ENCODE data around the gene SLIT2.

Gene SLIT2

DNA sequence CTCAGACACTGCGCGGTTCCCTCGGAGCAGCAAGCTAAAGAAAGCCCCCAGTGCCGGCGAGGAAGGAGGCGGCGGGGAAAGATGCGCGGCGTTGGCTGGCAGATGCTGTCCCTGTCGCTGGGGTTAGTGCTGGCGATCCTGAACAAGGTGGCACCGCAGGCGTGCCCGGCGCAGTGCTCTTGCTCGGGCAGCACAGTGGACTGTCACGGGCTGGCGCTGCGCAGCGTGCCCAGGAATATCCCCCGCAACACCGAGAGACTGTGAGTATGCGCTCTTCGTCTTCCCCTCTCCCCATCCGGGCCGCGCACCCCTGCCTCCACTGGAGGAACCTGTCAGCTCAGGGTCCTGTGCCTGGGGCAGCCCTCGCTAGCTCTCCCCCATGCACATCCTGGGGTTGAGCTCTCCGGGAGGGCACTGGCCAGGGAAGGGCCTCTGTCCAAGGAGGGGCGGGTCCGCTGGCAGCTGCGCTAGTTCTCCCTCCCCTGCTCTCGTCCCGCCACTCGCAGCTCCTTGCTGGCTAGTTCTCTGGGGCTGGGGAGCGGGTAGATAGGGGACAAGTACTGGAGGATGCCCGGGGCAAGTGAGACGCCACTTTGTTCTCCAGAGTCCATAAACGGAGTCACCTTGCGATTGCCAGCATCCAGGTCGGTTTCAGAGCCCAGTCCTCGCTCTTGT is 2.2 kb downstream of the SLIT2 start:
- Histone ChIP-seq H2AFZ (ENCODE audit: low read length) (peak overlapping the region; percentile 98), H3K9ac (ENCODE audit: low read depth, low read length, poor library complexity) (peak overlapping the region; percentile 83), H3K27ac (replicated peaks; ENCODE audit: low read length) (no peak overlapping the region), H3K14ac (ENCODE audit: low read length) (peak overlapping the region; percentile 90), H3K4me2 (ENCODE audit: insufficient read depth, low read length, poor library complexity, severe bottlenecking) (peak overlapping the region; percentile 99), H2BK5ac (ENCODE audit: low read length) (no peak overlapping the region), H3K4me3 (ENCODE audit: low read length in 2 of 2) (peak overlapping the region; percentile 75 to 83), H3K4me1 (ENCODE audit: control insufficient read depth in 2 of 2, insufficient read depth in 1 of 2, low read depth in 1 of 2, low read length in 2 of 2) (peaks cover 15 to 23% of the 10 kb centered on the region in 2 donors), H3K18ac (ENCODE audit: low read length) (peak overlapping the region; percentile 77), H3K36me3 (replicated peaks in 1 of 2; ENCODE audit: control insufficient read depth in 2 of 2, insufficient read depth in 2 of 2, low read length in 2 of 2) (peaks cover 0 to 23% of the 10 kb centered on the region in 2 donors), H3K4ac (ENCODE audit: low read length) (no peak overlapping the region), H3K9me3 (replicated peaks in 1 of 2; ENCODE audit: control insufficient read depth in 2 of 2, insufficient read depth in 1 of 2, low read depth in 1 of 2, low read length in 2 of 2) (no peaks in the 10 kb centered on the region), H2BK15ac (ENCODE audit: low read length) (peak overlapping the region; percentile 67), H3K79me1 (ENCODE audit: low read depth, low read length) (no peaks in the 10 kb centered on the region), H2BK12ac (ENCODE audit: low read length) (no peak overlapping the region), H2BK120ac (ENCODE audit: low read depth, low read length) (no peak overlapping the region), H4K8ac (ENCODE audit: low read depth, low read length) (no peak overlapping the region), H2AK5ac (ENCODE audit: low read depth, low read length) (peak overlapping the region; percentile 63), H3K23ac (ENCODE audit: low read depth, low read length, poor library complexity) (peak overlapping the region; percentile 73), H4K91ac (ENCODE audit: low read depth, low read length, poor library complexity) (no peak overlapping the region), H3K27me3 (ENCODE audit: control insufficient read depth in 3 of 3, insufficient read depth in 3 of 3, low read depth in 1 of 3, low read length in 3 of 3) (peaks cover 0 to 39% (median 26%) of the 10 kb centered on the region in 3 experiments)
- no CpG with 5 or more reads among the region's 43 CpGs for WGBS, 2 donors (ENCODE audit: extremely low coverage in 2 of 2, insufficient read length in 2 of 2, insufficient replicate concordance in 1 of 2)
- DNase-seq (ENCODE audit: low spot score) = peak; percentile 21

DNA sequence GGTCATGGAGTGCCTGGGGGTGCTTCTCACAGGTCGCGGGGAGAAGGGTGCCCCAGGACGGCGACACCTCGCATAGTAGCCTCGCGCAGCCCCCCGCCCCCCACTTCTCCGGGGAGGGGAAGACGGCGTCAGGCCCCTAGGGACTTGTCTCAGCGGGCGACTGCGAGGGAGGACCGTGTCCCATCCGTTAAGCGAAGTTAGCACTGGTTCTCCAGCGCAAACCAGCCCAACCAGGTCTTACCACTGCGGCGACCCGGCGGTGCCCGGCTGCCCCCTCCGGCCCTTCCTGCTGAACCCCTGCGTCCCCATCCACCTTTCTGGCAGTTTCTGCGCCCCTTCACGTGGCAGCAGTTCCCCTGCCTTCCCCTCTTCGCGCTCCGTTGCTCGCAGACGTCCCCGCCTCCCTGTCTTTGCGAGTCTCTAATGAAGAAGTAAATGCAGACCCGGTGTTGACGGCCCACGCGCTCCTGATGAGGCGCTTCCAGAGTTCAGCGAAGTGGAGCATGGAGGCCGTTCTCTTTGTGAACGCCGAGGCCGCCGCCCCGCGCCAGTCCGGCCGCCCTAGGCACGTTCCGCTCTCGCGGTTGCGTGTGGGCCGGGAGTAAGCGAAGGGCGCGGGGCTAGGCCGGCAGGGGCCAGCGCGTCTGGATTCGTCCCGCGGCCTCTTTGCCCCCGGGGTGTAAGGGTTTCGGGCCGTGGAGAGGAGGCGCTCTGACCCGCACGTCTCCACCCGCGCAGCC is 3.0 kb downstream of the SLIT2 start:
- Histone ChIP-seq H2BK12ac (ENCODE audit: low read length) (peak overlapping the region; percentile 41), H3K79me1 (ENCODE audit: low read depth, low read length) (no peaks in the 10 kb centered on the region), H3K4ac (ENCODE audit: low read length) (no peak overlapping the region), H2BK15ac (ENCODE audit: low read length) (peak overlapping the region; percentile 67), H4K91ac (ENCODE audit: low read depth, low read length, poor library complexity) (no peak overlapping the region), H3K4me3 (ENCODE audit: low read length in 2 of 2) (peak overlapping the region; percentile 75 to 83), H3K27me3 (ENCODE audit: control insufficient read depth in 3 of 3, insufficient read depth in 3 of 3, low read depth in 1 of 3, low read length in 3 of 3) (peaks cover 0 to 39% (median 26%) of the 10 kb centered on the region in 3 experiments), H3K36me3 (replicated peaks in 1 of 2; ENCODE audit: control insufficient read depth in 2 of 2, insufficient read depth in 2 of 2, low read length in 2 of 2) (peaks cover 0 to 31% of the 10 kb centered on the region in 2 donors), H3K14ac (ENCODE audit: low read length) (peak overlapping the region; percentile 49), H3K27ac (replicated peaks; ENCODE audit: low read length) (no peak overlapping the region), H2AK5ac (ENCODE audit: low read depth, low read length) (no peak overlapping the region), H2BK120ac (ENCODE audit: low read depth, low read length) (no peak overlapping the region), H3K4me1 (ENCODE audit: control insufficient read depth in 2 of 2, insufficient read depth in 1 of 2, low read depth in 1 of 2, low read length in 2 of 2) (peaks cover 19 to 23% of the 10 kb centered on the region in 2 donors), H3K9me3 (replicated peaks in 1 of 2; ENCODE audit: control insufficient read depth in 2 of 2, insufficient read depth in 1 of 2, low read depth in 1 of 2, low read length in 2 of 2) (no peaks in the 10 kb centered on the region), H3K18ac (ENCODE audit: low read length) (peak overlapping the region; percentile 93), H4K8ac (ENCODE audit: low read depth, low read length) (no peak overlapping the region), H3K23ac (ENCODE audit: low read depth, low read length, poor library complexity) (peak overlapping the region; percentile 58), H3K9ac (ENCODE audit: low read depth, low read length, poor library complexity) (peak overlapping the region; percentile 78), H3K4me2 (ENCODE audit: insufficient read depth, low read length, poor library complexity, severe bottlenecking) (peak overlapping the region; percentile 99), H2BK5ac (ENCODE audit: low read length) (no peak overlapping the region), H2AFZ (ENCODE audit: low read length) (peak overlapping the region; percentile 98)
- WGBS, 2 donors (ENCODE audit: extremely low coverage in 2 of 2, insufficient read length in 2 of 2, insufficient replicate concordance in 1 of 2) = no CpG with 5 or more reads among the region's 72 CpGs
- peak; percentile 52 for DNase-seq (ENCODE audit: low spot score)

DNA sequence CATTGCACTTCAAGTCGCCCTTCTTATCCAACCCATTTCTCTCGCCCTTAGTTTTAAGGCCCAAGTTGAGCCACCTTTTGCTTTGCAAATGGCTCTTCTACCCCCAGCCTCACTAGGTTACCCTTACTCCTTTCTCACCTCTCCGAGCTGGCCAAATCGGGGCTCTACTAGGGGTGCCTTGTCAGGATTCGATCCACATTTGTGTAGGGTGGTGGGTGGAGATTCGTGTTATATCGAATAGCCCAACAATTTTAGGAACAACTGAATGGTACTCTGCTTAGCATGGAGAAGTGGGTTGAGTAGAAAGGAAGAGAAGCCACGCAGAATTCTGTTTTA is 3.5 kb downstream of the SLIT2 start:
- no peak overlapping the region for H4K91ac ChIP-seq (ENCODE audit: low read depth, low read length, poor library complexity)
- WGBS, 2 donors (ENCODE audit: extremely low coverage in 2 of 2, insufficient read length in 2 of 2, insufficient replicate concordance in 1 of 2) = no CpG with 5 or more reads among the region's 8 CpGs
- peaks cover 0 to 39% (median 26%) of the 10 kb centered on the region in 3 experiments for H3K27me3 ChIP-seq (ENCODE audit: control insufficient read depth in 3 of 3, insufficient read depth in 3 of 3, low read depth in 1 of 3, low read length in 3 of 3)

DNA sequence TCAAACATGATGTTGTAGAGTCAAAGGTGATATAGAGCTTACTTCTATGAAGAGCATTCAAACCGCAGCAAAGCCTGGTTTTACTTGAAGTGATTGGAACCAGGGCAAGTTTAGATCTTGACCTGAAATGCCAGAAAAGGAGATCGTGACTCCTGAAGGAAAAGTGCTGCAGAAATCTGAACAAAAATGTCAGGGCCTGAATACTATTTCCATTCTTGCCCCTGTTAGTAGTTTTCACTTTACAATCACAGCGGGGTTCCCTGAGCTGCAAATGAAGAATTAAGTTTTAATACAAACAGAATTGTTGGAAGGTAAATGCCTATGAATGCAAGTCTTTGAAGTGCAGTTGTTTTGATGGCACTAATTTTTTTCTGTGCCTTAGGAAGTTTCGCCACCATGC is 4.1 kb downstream of the SLIT2 start:
- no peak overlapping the region for H3K18ac ChIP-seq (ENCODE audit: low read length)
- H3K4me1 ChIP-seq (ENCODE audit: control insufficient read depth in 2 of 2, insufficient read depth in 1 of 2, low read depth in 1 of 2, low read length in 2 of 2) = peaks cover 17 to 23% of the 10 kb centered on the region in 2 donors
- WGBS, 2 donors (ENCODE audit: extremely low coverage in 2 of 2, insufficient read length in 2 of 2, insufficient replicate concordance in 1 of 2) = no CpG with 5 or more reads among the region's 4 CpGs
- no peak overlapping the region for H3K14ac ChIP-seq (ENCODE audit: low read length)
- H2BK120ac ChIP-seq (ENCODE audit: low read depth, low read length) = no peak overlapping the region
- no peak overlapping the region for H2BK5ac ChIP-seq (ENCODE audit: low read length)
- H3K36me3 ChIP-seq (replicated peaks in 1 of 2; ENCODE audit: control insufficient read depth in 2 of 2, insufficient read depth in 2 of 2, low read length in 2 of 2) = peaks cover 0 to 42% of the 10 kb centered on the region in 2 donors
- H3K9me3 ChIP-seq (replicated peaks in 1 of 2; ENCODE audit: control insufficient read depth in 2 of 2, insufficient read depth in 1 of 2, low read depth in 1 of 2, low read length in 2 of 2) = no peaks in the 10 kb centered on the region
- peak overlapping the region in 1 of 2 donors; percentile 75 for H3K4me3 ChIP-seq (ENCODE audit: low read length in 2 of 2)
- no peak overlapping the region for H2AK5ac ChIP-seq (ENCODE audit: low read depth, low read length)
- H3K79me1 ChIP-seq (ENCODE audit: low read depth, low read length) = no peaks in the 10 kb centered on the region
- H2BK15ac ChIP-seq (ENCODE audit: low read length) = no peak overlapping the region
- H3K4me2 ChIP-seq (ENCODE audit: insufficient read depth, low read length, poor library complexity, severe bottlenecking) = no peak overlapping the region
- H3K27me3 ChIP-seq (ENCODE audit: control insufficient read depth in 3 of 3, insufficient read depth in 3 of 3, low read depth in 1 of 3, low read length in 3 of 3) = peaks cover 0 to 39% (median 26%) of the 10 kb centered on the region in 3 experiments
- no peak overlapping the region for H2BK12ac ChIP-seq (ENCODE audit: low read length)
- H4K91ac ChIP-seq (ENCODE audit: low read depth, low read length, poor library complexity) = no peak overlapping the region
- no peak overlapping the region for H3K27ac ChIP-seq (replicated peaks; ENCODE audit: low read length)
- H3K9ac ChIP-seq (ENCODE audit: low read depth, low read length, poor library complexity) = no peak overlapping the region
- no peak for DNase-seq (ENCODE audit: low spot score)
- no peak overlapping the region for H2AFZ ChIP-seq (ENCODE audit: low read length)
- no peak overlapping the region for H3K23ac ChIP-seq (ENCODE audit: low read depth, low read length, poor library complexity)
- no peak overlapping the region for H3K4ac ChIP-seq (ENCODE audit: low read length)
- no peak overlapping the region for H4K8ac ChIP-seq (ENCODE audit: low read depth, low read length)

More for the DNA sequence above, 3.5 kb downstream of the SLIT2 start:
- no peak overlapping the region for H2BK120ac ChIP-seq (ENCODE audit: low read depth, low read length)
- peaks cover 20 to 23% of the 10 kb centered on the region in 2 donors for H3K4me1 ChIP-seq (ENCODE audit: control insufficient read depth in 2 of 2, insufficient read depth in 1 of 2, low read depth in 1 of 2, low read length in 2 of 2)
- H4K8ac ChIP-seq (ENCODE audit: low read depth, low read length) = no peak overlapping the region
- H3K36me3 ChIP-seq (replicated peaks in 1 of 2; ENCODE audit: control insufficient read depth in 2 of 2, insufficient read depth in 2 of 2, low read length in 2 of 2) = peaks cover 0 to 36% of the 10 kb centered on the region in 2 donors
- no peak overlapping the region for H2BK5ac ChIP-seq (ENCODE audit: low read length)
- H2AK5ac ChIP-seq (ENCODE audit: low read depth, low read length) = no peak overlapping the region
- H3K18ac ChIP-seq (ENCODE audit: low read length) = peak overlapping the region; percentile 93
- peak overlapping the region; percentile 98 for H2AFZ ChIP-seq (ENCODE audit: low read length)
- H3K4ac ChIP-seq (ENCODE audit: low read length) = no peak overlapping the region
- peak overlapping the region; percentile 99 for H3K4me2 ChIP-seq (ENCODE audit: insufficient read depth, low read length, poor library complexity, severe bottlenecking)
- no peak overlapping the region for H3K27ac ChIP-seq (replicated peaks; ENCODE audit: low read length)
- H3K4me3 ChIP-seq (ENCODE audit: low read length in 2 of 2) = peak overlapping the region; percentile 75 to 83
- no peaks in the 10 kb centered on the region for H3K9me3 ChIP-seq (replicated peaks in 1 of 2; ENCODE audit: control insufficient read depth in 2 of 2, insufficient read depth in 1 of 2, low read depth in 1 of 2, low read length in 2 of 2)
- H3K23ac ChIP-seq (ENCODE audit: low read depth, low read length, poor library complexity) = no peak overlapping the region
- no peak overlapping the region for H2BK15ac ChIP-seq (ENCODE audit: low read length)
- H3K9ac ChIP-seq (ENCODE audit: low read depth, low read length, poor library complexity) = no peak overlapping the region
- no peak overlapping the region for H2BK12ac ChIP-seq (ENCODE audit: low read length)
- no peak for DNase-seq (ENCODE audit: low spot score)
- no peaks in the 10 kb centered on the region for H3K79me1 ChIP-seq (ENCODE audit: low read depth, low read length)
- no peak overlapping the region for H3K14ac ChIP-seq (ENCODE audit: low read length)

All from neuronal stem cell (in vitro differentiated cells).